T follicular helper cell (primary cell): Measurements from ENCODE around the gene CCDC32.

ENCODE experiments used
- DNase-seq: peaks from one replicate; pipeline ENCODE4 v3.0.0-alpha.2; 2020; ENCODE audit warnings: low read depth

CCDC32 gene

DNA sequence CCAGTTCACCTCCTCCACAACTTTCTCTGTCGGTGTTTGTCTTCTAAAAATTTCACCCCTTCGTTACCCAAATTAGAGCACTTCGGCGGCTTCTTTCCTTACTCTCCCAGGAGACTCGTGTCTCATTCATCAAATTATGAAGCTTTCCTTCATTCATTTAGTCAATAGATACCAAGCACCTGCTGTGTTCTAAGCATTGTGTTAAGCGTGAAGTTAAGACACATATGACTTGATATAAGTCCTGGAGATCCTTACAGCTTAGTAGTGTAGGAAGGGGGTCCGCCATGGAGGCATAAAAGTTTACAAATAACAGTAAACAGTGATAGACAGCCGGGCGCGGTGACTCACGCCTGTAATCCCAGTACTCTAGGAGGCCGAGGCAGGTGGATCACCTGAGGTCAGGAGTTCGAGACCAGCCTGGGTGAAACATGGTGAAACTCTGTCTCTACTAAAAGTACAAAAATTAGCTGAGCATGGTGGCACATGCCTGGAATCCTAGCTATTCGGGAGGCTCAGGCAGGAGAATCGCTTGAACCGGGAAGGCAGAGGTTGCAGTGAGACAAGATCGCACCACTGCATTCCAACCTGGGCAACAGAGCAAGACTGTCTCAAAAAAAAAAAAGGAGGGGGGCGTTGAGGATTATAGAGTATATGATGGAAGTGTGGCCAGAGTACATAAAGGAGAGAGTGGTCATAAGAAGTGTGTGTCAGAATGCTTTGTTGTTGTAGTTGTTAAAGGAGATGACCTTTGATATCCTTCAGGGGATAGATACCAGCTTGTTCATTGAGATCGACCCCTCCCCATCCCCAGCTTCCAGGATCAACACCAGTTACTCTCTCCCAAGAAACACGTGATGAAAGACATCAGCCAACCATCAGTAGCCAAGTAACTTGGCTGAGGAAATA, 744 bp upstream of the CCDC32 start:
- no peak for DNase-seq

GRCh38 chr15:40563426-40563825, 1.4 kb downstream of the CCDC32 start:
- no peak for DNase-seq

GRCh38 chr15:40562691-40563090, 2.2 kb downstream of the CCDC32 start:
- DNase-seq, result no peak

DNA sequence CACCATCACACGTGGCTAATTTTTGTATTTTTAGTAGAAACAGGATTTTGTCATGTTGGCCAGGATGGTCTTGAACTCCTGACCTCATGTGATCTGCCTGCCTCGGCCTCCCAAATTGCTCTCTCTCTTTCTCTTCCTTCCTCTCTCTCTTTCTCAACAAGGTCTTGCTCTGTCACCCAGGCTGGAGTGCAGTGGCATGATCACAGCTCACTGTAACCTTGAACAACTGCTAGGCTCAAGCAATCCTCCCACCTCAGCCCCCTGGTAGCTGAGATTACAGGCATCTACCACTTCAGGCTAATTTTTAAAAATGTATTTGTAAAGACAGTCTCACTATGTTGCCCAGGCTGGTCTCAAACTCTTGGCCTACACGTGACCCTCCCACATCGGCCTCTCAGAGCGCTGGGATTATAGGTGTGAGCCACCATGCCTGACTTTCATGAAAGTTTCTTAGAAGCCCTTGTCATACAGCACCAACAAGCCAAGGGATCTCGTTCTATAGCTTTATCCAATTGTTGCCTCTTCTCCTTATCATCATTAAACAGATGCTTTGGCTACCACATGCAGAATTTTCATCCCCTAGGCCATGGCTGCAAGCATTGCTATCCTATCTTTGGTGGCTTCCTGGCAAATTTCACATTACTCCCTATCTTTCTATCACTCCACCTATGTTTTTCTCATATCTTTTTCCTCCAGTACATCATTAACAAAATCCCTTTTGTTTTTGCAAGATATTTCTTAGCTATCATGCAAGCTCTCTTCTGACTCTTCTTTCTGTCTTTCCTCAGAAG, 5.7 kb downstream of the CCDC32 start:
- no peak for DNase-seq

- no peak for DNase-seq
Measured at GRCh38 chr15:40555876-40556275, 9.0 kb downstream of the CCDC32 start.

GRCh38 chr15:40554161-40554525, 10.7 kb downstream of the CCDC32 start:
- no peak for DNase-seq

DNA sequence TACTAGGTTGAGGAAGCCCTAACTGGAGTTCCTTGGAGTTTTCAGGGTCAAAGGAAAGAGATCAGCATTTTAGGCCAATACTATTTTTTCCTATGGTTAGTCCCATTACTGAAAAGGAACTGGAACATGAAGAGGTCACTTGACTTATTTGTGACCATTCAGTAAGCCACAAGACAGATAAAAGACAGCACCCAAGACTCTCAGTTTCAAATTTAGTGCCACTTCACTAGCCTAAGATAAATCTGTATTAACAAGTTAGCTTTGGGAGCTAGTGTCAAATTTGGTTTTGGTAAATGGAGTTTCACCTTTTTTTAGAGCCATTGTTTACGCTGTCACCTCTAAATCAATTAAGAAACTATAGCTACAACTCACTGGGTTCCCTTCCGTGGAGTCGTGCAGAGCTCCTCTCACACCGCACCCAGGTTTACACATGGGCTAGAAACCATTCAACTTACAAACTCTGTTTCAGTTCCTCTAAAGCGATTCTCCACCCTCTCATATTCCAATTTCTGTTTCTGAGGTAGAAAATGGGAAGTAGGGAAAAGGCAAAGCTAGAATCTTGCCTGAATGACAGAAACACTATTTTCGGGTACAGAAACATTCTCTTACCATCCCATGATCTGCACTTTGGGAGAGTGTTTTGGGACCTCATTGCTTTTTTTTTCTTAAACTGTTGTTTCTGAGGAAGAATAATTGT, 14.4 kb downstream of the CCDC32 start:
- DNase-seq, result no peak

DNA sequence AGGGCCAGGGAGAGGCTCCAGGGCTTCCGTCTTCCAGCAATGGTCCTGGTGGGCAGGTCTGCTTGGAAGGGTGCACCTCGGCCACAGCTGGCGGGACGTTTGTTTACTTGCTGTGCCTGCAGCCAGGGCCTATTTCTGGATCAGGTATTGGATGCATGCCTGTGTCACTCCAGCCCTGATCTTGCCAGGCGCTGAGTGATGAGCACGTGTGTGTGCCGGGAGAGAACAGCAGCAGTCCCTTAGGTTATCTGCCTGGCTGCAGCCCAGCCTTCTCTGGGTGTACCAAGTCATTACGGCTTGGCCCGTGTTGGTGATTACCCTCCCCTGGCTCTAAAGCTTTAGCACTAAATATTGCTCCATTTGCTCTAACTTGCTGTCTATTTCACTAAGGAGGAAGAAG, 14.9 kb downstream of the CCDC32 start:
- no peak for DNase-seq

- no peak for DNase-seq
Measured at GRCh38 chr15:40548610-40549009, 16.2 kb downstream of the CCDC32 start.

DNA sequence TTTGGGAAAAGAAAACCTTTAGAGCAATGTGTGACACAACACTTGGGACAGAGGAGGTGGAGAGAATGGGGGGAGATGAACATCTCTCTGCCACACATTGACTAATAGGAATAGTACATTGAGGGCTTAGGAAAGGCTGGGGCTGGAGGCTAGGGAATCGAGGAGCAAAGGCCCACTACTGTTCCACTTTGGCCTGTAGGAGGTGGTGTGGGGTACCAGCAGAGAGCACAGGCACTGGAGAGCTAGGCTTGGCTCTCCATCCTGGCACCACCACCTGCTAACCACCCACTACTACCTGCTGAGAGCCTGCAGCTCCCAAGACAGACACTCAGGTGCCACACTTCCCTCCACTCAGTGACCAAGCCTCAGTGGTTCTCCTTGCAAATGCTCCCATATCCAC, 19.4 kb downstream of the CCDC32 start:
- DNase-seq, result no peak

DNA sequence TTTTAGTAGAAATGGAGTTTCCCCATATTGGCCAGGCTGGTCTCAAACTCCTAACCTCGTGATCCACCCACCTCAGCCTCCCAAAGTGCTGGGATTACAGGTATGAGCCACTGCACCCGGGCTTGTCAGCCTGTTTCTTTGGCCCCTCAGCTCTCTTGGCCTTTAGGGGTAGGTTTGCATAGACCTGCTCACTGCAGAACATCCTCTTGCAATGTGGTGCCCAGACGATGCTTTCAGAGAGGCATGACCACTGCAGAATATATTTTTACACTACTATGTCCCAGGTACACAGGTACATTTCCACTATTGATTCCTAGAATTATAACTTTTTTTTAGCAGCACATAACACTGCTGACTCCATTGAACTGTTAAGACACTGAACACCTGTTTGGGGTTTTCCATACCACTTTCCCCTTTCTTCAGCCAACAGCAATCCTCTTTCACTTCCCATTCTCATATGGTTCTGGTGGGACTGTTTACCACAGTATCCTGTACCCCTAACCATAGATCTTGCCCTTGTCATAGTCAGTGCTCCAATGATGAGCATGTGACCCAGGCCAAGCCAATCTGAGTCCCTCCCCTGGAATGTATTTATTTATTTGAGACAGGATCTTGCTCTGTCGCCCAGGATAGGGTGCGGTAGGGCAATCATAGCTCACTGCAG, 21.1 kb downstream of the CCDC32 start:
- DNase-seq, result no peak

DNA sequence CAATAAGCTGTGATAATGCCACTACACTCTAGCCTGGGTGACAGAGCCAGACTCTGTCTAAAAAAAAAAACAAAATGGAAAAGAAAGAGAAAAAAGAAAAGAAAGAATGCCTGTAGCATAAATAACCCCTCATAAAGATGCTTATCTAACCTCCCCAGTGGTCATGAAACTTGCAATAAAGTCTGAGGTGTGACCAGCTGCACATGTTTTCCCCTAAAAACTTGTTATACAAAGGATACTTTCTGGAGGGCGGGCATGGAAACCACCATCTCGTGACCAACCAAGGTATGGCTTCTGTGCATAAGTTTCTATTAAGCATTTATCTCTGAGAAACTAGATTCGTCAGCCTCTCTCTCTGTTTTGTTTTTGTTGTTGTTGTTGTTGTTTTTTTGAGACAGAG, 21.8 kb downstream of the CCDC32 start:
- DNase-seq, result no peak

GRCh38 chr15:40538976-40539375, 25.9 kb downstream of the CCDC32 start:
- no peak for DNase-seq

GRCh38 chr15:40536501-40536900, 28.3 kb downstream of the CCDC32 start:
- DNase-seq, result no peak

- DNase-seq, result no peak
Measured at GRCh38 chr15:40534371-40534770, 30.5 kb downstream of the CCDC32 start.

- no peak for DNase-seq
Measured at GRCh38 chr15:40533763-40534364, 31.0 kb downstream of the CCDC32 start.

DNA sequence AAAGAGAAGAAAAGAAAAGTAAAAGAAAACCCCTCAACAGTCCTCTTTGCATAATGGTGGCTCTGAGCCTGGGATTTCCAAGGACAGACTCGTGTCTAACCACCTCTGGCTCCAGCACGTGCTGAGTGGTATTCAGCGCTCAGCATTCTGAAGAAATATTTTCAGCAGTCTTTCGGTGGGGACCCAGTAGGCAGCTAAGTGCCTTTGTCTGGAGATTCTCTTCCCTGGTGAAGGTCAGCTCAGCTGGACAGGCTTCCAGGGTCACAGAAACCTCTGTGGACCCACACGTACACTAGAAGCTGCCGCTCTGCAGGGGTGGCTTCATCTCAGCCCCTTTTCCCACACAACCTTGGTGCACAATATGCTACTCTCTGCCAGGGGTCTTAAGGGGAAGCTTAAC, 36.0 kb downstream of the CCDC32 start:
- no peak for DNase-seq

GRCh38 chr15:40525855-40526254, 39.0 kb downstream of the CCDC32 start:
- DNase-seq, result no peak

GRCh38 chr15:40523611-40524010, 41.2 kb downstream of the CCDC32 start:
- DNase-seq, result no peak

DNA sequence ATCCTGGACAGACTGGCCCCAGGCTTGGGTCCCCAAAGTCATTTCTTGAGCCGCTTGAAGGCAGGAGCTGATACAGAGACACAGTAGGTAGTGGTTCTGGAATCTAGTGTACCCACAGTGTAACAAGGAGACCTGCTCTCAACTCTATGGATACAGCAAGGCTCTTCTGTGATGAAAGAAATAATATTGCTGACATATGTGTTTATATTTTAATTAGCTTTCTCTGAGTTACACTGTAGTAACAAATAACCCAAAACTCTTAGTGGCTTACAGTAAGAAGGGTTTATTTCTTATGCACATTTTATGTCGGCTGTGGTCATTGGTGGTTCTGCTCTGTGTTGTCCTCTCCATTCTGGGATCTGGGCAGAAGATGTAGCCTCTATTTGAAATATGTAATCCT, 48.5 kb downstream of the CCDC32 start:
- DNase-seq, result no peak

- no peak for DNase-seq
Measured at GRCh38 chr15:40513609-40514008, 51.2 kb downstream of the CCDC32 start.

DNA sequence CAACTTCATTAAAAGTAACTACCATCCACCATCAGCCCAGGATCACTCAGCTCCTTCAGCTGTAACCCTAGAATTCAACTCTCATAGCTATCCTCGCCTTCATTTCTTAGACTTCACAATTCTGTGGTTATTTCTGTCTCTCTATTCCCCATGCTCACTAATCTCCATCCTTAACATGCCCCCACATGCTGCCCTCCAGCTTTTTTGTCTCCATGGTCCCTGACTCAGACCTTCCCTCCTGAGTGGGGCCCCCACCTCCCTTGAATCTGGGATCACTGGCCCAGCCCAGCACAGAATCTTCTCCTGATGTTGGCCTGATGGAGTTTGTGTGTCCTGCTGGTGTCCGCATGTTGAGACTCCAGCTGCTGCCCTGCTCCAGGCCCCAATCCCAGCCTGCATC, 52.4 kb downstream of the CCDC32 start:
- no peak for DNase-seq
